ENCODE data around the gene DGKB.

DNA sequence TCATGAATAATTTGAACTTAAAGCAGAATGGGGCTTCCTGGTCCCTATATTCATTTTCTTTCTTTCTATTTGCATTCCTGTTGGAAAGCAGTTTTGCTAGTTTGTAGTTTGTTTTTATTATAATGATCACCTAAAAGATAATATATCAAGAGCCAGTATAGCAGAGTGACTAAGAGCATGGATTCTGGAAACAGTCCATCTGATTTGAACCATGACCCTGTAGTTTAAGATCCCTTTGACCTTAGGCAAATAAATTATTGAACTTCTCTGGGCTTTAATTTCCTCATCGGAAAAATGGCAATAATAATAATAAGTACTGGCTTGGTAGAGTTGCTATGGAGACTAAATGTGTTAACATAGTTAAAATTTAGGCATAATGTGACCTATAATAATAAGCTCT, 76.1 kb downstream of the DGKB start:
- no peak for TF ChIP-seq ARNT (IDR thresholded peaks at IDR 0.05)
- no peak for TF ChIP-seq TARDBP (IDR thresholded peaks at IDR 0.05)
- no peak for TF ChIP-seq BHLHE40 (IDR thresholded peaks at IDR 0.05; ENCODE audit: borderline replicate concordance)
- no peak for TF ChIP-seq FOXM1 (IDR thresholded peaks at IDR 0.05; ENCODE audit: borderline replicate concordance)

Measured in HEK293T (cell line).